Ovary (tissue), 3 donors: ENCODE data around the gene COL13A1.

Experiments
- EP300 ChIP-seq: sonication (generic); formaldehyde crosslinking; IDR thresholded peaks from one replicate; pipeline ENCODE4 v1.6.1; 2017; ENCODE audit warnings: antibody characterized with exemption
- POLR2A ChIP-seq: fragments of 450-650 bp; IDR thresholded peaks from one replicate; pipeline ENCODE4 v1.6.1; 2017; ENCODE audit warnings: antibody characterized with exemption, mild to moderate bottlenecking, moderate library complexity
- TF ChIP-seq, protein P1 (sequence below), 3 donors: fragments of 450-650 bp in 2 of 3; fragments of 200-600 bp in 1 of 3; IDR thresholded peaks; one replicate each; pipeline versions ENCODE4 v1.5.1 to v1.8.0; 2016 to 2022; ENCODE audit warnings: antibody characterized with exemption in 3 of 3, mild to moderate bottlenecking in 1 of 3
- donor health status: DM: no; HTN: no; CAD: no.

DNA sequence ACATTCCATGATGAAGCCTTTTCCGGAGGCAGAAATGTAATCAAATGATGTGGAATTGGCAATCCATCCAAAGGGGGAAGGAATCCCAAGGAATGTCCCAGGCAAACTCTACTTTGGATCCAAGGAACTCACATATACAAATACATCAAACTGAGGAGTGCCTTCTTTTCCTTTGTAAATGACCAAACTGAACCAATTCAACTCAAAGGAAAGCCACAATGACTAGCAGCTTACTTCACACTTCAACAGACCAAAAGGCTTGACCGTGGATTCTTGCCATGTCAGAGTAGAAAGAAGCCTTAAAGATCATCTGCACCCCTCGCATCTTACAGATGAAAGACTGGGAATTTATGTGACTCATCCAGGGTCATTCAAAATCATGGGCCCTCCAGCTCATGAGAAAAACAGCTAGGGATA is 171.3 kb downstream of the COL13A1 start:
- TF ChIP-seq, protein P1, sequence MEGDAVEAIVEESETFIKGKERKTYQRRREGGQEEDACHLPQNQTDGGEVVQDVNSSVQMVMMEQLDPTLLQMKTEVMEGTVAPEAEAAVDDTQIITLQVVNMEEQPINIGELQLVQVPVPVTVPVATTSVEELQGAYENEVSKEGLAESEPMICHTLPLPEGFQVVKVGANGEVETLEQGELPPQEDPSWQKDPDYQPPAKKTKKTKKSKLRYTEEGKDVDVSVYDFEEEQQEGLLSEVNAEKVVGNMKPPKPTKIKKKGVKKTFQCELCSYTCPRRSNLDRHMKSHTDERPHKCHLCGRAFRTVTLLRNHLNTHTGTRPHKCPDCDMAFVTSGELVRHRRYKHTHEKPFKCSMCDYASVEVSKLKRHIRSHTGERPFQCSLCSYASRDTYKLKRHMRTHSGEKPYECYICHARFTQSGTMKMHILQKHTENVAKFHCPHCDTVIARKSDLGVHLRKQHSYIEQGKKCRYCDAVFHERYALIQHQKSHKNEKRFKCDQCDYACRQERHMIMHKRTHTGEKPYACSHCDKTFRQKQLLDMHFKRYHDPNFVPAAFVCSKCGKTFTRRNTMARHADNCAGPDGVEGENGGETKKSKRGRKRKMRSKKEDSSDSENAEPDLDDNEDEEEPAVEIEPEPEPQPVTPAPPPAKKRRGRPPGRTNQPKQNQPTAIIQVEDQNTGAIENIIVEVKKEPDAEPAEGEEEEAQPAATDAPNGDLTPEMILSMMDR (IDR thresholded peaks at IDR 0.05) = no peak
- TF ChIP-seq POLR2A (no peak), EP300 (no peak)
